Loucy (cell line): ENCODE measurements around the gene GPAM.

Experiments used
- H2AFZ ChIP-seq: fragments of 200-600 bp; sonication (generic); 2 replicates; pipeline ENCODE4 v1.6.0; 2016; ENCODE audit warnings: antibody characterized with exemption, mild to moderate bottlenecking, low read length, moderate library complexity
- H3F3A ChIP-seq: fragments of 200-600 bp; 2 replicates; pipeline ENCODE4 v1.6.0; 2016; ENCODE audit warnings: antibody characterized with exemption, low read depth, mild to moderate bottlenecking
- H3K27me3 ChIP-seq: fragments of 200-600 bp; sonication (generic); 2 replicates; pipeline ENCODE4 v1.6.1; 2014; ENCODE audit warnings: low read length, mild to moderate bottlenecking; ENCODE audit not compliant: insufficient read depth, poor library complexity, severe bottlenecking
- H3K36me3 ChIP-seq: fragments of 200-600 bp; sonication (generic); 2 replicates; pipeline ENCODE4 v1.6.1; 2016; ENCODE audit warnings: low read length; ENCODE audit not compliant: insufficient read depth
- H3K4me1 ChIP-seq: fragments of 200-600 bp; sonication (generic); 2 replicates; pipeline ENCODE4 v1.5.1; 2014; ENCODE audit warnings: low read length, mild to moderate bottlenecking; ENCODE audit not compliant: insufficient read depth, poor library complexity, severe bottlenecking
- H3K4me2 ChIP-seq: fragments of 200-600 bp; sonication (generic); 2 replicates; pipeline ENCODE4 v1.6.0; 2014; ENCODE audit warnings: antibody characterized with exemption, low read length, low read depth, mild to moderate bottlenecking; ENCODE audit not compliant: poor library complexity, severe bottlenecking
- H3K4me3 ChIP-seq: fragments of 200-600 bp; sonication (generic); 2 replicates; pipeline ENCODE4 v1.5.1; 2014; ENCODE audit warnings: low read length, mild to moderate bottlenecking, mixed read lengths; ENCODE audit not compliant: poor library complexity, severe bottlenecking
- H3K79me2 ChIP-seq: fragments of 200-600 bp; sonication (generic); 2 replicates; pipeline ENCODE4 v1.6.1; 2014; ENCODE audit warnings: low read length; ENCODE audit not compliant: insufficient read depth
- H3K9ac ChIP-seq: fragments of 200-600 bp; sonication (generic); 2 replicates; pipeline ENCODE4 v1.6.0; 2014; ENCODE audit warnings: mild to moderate bottlenecking, low read depth, low read length, moderate library complexity; ENCODE audit not compliant: poor library complexity, severe bottlenecking
- H3K9me2 ChIP-seq: fragments of 200-600 bp; sonication (generic); replicated peaks from 2 replicates; pipeline ENCODE4 v1.6.1; 2016; ENCODE audit warnings: low read depth, low read length, mixed read lengths
- H3K9me3 ChIP-seq: fragments of 200-600 bp; sonication (generic); 2 replicates; pipeline ENCODE4 v1.6.1; 2014; ENCODE audit warnings: mild to moderate bottlenecking, antibody characterized with exemption, low read length, low read depth; ENCODE audit not compliant: insufficient read depth
- H4K20me1 ChIP-seq: fragments of 200-600 bp; sonication (generic); 2 replicates; pipeline ENCODE4 v1.6.0; 2014; ENCODE audit warnings: antibody characterized with exemption, low read length, mild to moderate bottlenecking; ENCODE audit not compliant: insufficient read depth, poor library complexity, severe bottlenecking
- EZH2phosphoT487 ChIP-seq: fragments of 200-600 bp; IDR thresholded peaks from 2 replicates; pipeline ENCODE4 v1.6.1; 2018; ENCODE audit warnings: antibody characterized with exemption, mild to moderate bottlenecking, moderate library complexity, borderline replicate concordance
- TF ChIP-seq, protein P1 (sequence below): fragments of 200-600 bp; sonication (generic); conservative IDR thresholded peaks from 2 replicates; pipeline ENCODE4 v1.5.1; 2014; ENCODE audit warnings: mild to moderate bottlenecking, antibody characterized with exemption, low read length

GPAM gene

DNA sequence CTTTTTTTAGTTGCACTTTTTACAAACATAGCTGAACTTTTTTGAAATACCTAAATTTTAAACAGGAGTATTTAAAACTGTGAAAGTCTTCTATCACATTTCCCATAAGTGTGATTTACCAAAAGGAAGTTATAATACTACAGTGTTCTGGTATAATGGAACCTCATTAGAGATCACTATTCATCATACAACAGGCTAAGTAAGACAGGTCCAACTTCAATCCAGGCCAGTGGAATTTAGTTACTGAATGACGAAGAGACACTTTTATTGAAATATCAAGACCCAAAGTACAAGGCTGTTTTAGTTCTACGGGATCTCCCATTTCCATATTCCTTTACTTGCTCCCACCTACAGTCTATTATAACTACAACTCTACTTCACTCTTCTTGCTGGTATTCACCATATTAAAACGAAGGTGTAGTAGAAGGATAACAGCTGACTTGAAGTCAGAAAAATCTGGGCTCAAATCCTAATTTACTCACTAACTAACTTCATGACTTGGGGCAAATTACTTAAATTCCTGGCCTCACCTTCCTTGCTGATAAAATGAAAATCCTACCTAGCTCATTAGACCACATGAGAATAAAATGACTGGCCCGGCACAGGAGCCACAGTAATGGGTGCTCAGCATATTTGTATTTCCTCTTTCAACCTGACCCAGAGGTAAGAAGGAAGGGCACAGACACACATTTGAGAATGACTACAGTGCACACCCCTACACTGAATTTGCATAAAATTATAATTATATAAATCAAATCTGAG is 21.6 kb downstream of the GPAM start:
- Histone ChIP-seq H3F3A (no peaks in the 10 kb centered on the region), H3K27me3 (no peaks in the 10 kb centered on the region), H3K9me2 (no peaks in the 10 kb centered on the region), H3K4me2 (no peak overlapping the region), H3K9ac (no peak overlapping the region), H3K4me1 (no peaks in the 10 kb centered on the region), H3K9me3 (no peaks in the 10 kb centered on the region), H3K36me3 (peaks cover 78% of the 10 kb centered on the region), H3K79me2 (no peaks in the 10 kb centered on the region), H4K20me1 (no peaks in the 10 kb centered on the region), H2AFZ (no peak overlapping the region), H3K4me3 (no peak overlapping the region)
- TF ChIP-seq, protein P1, sequence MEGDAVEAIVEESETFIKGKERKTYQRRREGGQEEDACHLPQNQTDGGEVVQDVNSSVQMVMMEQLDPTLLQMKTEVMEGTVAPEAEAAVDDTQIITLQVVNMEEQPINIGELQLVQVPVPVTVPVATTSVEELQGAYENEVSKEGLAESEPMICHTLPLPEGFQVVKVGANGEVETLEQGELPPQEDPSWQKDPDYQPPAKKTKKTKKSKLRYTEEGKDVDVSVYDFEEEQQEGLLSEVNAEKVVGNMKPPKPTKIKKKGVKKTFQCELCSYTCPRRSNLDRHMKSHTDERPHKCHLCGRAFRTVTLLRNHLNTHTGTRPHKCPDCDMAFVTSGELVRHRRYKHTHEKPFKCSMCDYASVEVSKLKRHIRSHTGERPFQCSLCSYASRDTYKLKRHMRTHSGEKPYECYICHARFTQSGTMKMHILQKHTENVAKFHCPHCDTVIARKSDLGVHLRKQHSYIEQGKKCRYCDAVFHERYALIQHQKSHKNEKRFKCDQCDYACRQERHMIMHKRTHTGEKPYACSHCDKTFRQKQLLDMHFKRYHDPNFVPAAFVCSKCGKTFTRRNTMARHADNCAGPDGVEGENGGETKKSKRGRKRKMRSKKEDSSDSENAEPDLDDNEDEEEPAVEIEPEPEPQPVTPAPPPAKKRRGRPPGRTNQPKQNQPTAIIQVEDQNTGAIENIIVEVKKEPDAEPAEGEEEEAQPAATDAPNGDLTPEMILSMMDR = no peak
- no peak for TF ChIP-seq EZH2phosphoT487

DNA sequence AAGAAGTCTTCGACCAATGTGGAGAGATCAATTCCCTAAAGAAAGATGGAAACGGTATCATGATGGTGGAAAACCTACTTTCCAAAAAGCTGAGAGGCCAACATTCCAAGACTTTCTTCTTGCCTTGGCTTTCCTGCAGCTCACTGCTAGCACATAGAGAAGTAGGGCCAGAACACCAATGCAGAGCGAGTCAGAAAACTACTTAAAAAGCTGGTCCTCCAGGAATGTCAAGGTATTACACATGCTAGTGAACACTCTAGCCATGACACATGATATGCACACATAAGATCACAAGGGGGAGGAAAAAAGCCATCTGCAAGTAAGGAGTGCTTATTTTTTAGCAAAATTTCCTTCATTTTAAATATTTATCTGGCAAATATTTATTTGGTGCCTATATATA is 22.7 kb downstream of the GPAM start:
- TF ChIP-seq EZH2phosphoT487 = no peak
- TF ChIP-seq, protein P1 = no peak
- peaks cover 78% of the 10 kb centered on the region for H3K36me3 ChIP-seq
- no peak overlapping the region for H3K9ac ChIP-seq
- no peaks in the 10 kb centered on the region for H3K9me2 ChIP-seq
- no peak overlapping the region for H2AFZ ChIP-seq
- no peaks in the 10 kb centered on the region for H3K9me3 ChIP-seq
- no peak overlapping the region for H3K4me3 ChIP-seq
- H3K4me1 ChIP-seq = no peaks in the 10 kb centered on the region
- no peak overlapping the region for H3K4me2 ChIP-seq
- no peaks in the 10 kb centered on the region for H4K20me1 ChIP-seq
- H3K79me2 ChIP-seq = no peaks in the 10 kb centered on the region
- no peaks in the 10 kb centered on the region for H3K27me3 ChIP-seq
- no peaks in the 10 kb centered on the region for H3F3A ChIP-seq

DNA sequence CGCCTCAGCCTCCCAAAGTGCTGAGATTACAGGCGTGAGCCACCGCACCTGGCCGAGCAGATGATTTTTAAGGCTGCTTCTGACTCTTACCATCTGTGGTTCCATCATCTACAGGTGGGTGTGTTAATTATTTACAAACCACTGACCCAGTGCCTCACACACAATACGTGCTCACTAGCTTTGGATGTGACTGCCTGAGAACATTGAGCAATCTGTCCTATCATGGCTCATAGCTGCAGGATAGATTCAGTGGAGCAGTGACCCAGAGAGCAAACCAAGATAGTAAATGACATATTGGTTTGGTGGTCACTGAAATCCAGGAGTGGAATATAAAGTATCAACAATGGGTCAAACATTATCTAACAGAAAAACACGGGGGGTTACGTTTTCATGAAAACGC is 24.1 kb downstream of the GPAM start:
- peaks cover 84% of the 10 kb centered on the region for H3K36me3 ChIP-seq
- TF ChIP-seq, protein P1 = no peak
- no peak for TF ChIP-seq EZH2phosphoT487
- no peaks in the 10 kb centered on the region for H3K79me2 ChIP-seq

More for the DNA sequence above, 24.1 kb downstream of the GPAM start:
- no peaks in the 10 kb centered on the region for H3K9me3 ChIP-seq
- no peaks in the 10 kb centered on the region for H4K20me1 ChIP-seq
- no peaks in the 10 kb centered on the region for H3K9me2 ChIP-seq
- no peaks in the 10 kb centered on the region for H3K4me1 ChIP-seq
- H3K27me3 ChIP-seq = no peaks in the 10 kb centered on the region
- H2AFZ ChIP-seq = no peak overlapping the region
- H3F3A ChIP-seq = no peaks in the 10 kb centered on the region
- no peak overlapping the region for H3K4me3 ChIP-seq
- no peak overlapping the region for H3K9ac ChIP-seq
- no peak overlapping the region for H3K4me2 ChIP-seq
